WTC11 (cell line): Measurements from ENCODE around the gene UGT3A2. TPM values are rescaled to one million over a fixed set of nuclear protein-coding genes. Genes with fewer than 3 reads are reported as not detected.

Experiments
- ATAC-seq: fragments of 200-7000 bp; cut with Tn5 transposase; 2 replicates; pipeline ENCODE4 v1.10.0; 2021; ENCODE audit warnings: mild to moderate bottlenecking, moderate library complexity
- CTCF ChIA-PET: fragments of 300-600 bp; sonication (Branson Sonifier 250); formaldehyde crosslinking; loops from one replicate; lab custom pipeline; 2021; ENCODE audit warnings: antibody characterized with exemption; lab: Charles Lee
- POLR2A ChIA-PET: fragments of 350-600 bp; sonication (Branson Sonifier 250); formaldehyde crosslinking; loops from one replicate; lab custom pipeline; 2021; ENCODE audit warnings: antibody characterized with exemption; lab: Charles Lee
- DNase-seq: peaks from one replicate; pipeline ENCODE4 v3.0.0; 2021; ENCODE audit warnings: low spot score
- H3K27ac Mint-ChIP-seq: 2 replicates; pipeline ENCODE4 v1.8.0; 2021; ENCODE audit warnings: mixed read lengths
- H3K27me3 Mint-ChIP-seq: 2 replicates; pipeline ENCODE4 v1.8.0; 2021; ENCODE audit warnings: low read depth, mild to moderate bottlenecking, moderate library complexity, mixed read lengths
- H3K36me3 Mint-ChIP-seq: 2 replicates; pipeline ENCODE4 v1.8.0; 2021; ENCODE audit warnings: mixed read lengths
- H3K4me1 Mint-ChIP-seq: 2 replicates; pipeline ENCODE4 v1.8.0; 2022; ENCODE audit warnings: mixed read lengths
- H3K4me3 Mint-ChIP-seq: 2 replicates; pipeline ENCODE4 v1.8.0; 2021; ENCODE audit warnings: mild to moderate bottlenecking, moderate library complexity, mixed read lengths
- H3K9me3 Mint-ChIP-seq: 2 replicates; pipeline ENCODE4 v1.8.0; 2021; ENCODE audit warnings: mixed read lengths
- CDX4 ChIP-seq: fragments of 250-450 bp; sonication (Bioruptor Pico); IDR thresholded peaks from 2 replicates; pipeline ENCODE4 v1.9.0; 2021; ENCODE audit warnings: moderate library complexity, mild to moderate bottlenecking, inconsistent platforms, borderline replicate concordance
- CTCF ChIP-seq: fragments of 200-600 bp; IDR thresholded peaks from 2 replicates; pipeline ENCODE4 v1.8.0; 2022; ENCODE audit warnings: antibody characterized with exemption
- E2F1 ChIP-seq: sonication (generic); formaldehyde crosslinking; IDR thresholded peaks from 2 replicates; pipeline ENCODE4 v1.8.0; 2022; ENCODE audit warnings: mild to moderate bottlenecking, missing genetic modification reagents
- ERG ChIP-seq: fragments of 250-450 bp; sonication (Bioruptor Pico); IDR thresholded peaks from 2 replicates; pipeline ENCODE4 v1.8.0; 2021; ENCODE audit warnings: mild to moderate bottlenecking
- ETV6 ChIP-seq: sonication (generic); formaldehyde crosslinking; IDR thresholded peaks from 2 replicates; pipeline ENCODE4 v1.8.1; 2022; ENCODE audit warnings: mild to moderate bottlenecking, missing genetic modification reagents
- FOXP4 ChIP-seq: sonication (generic); formaldehyde crosslinking; IDR thresholded peaks from 2 replicates; pipeline ENCODE4 v1.8.0; 2022; ENCODE audit warnings: mild to moderate bottlenecking, missing genetic modification reagents
- MXD4 ChIP-seq: fragments of 250-450 bp; sonication (Bioruptor Pico); IDR thresholded peaks from 2 replicates; pipeline ENCODE4 v1.8.0; 2021; ENCODE audit warnings: mild to moderate bottlenecking, moderate library complexity, borderline replicate concordance
- RELA ChIP-seq: sonication (generic); formaldehyde crosslinking; IDR thresholded peaks from 2 replicates; pipeline ENCODE4 v1.8.1; 2022; ENCODE audit warnings: missing genetic modification reagents, mild to moderate bottlenecking, borderline replicate concordance
- TEAD1 ChIP-seq: sonication (generic); formaldehyde crosslinking; IDR thresholded peaks from 2 replicates; pipeline ENCODE4 v1.8.0; 2022; ENCODE audit warnings: mild to moderate bottlenecking, missing genetic modification reagents
- TP53 ChIP-seq: sonication (generic); formaldehyde crosslinking; IDR thresholded peaks from 2 replicates; pipeline ENCODE4 v1.8.1; 2023; ENCODE audit warnings: mild to moderate bottlenecking, missing genetic modification reagents
- ZBTB43 ChIP-seq: sonication (generic); formaldehyde crosslinking; IDR thresholded peaks from 2 replicates; pipeline ENCODE4 v1.8.1; 2023; ENCODE audit warnings: mild to moderate bottlenecking, missing genetic modification reagents
- ZNF138 ChIP-seq: sonication (generic); formaldehyde crosslinking; conservative IDR thresholded peaks from 2 replicates; pipeline ENCODE4 v1.8.1; 2022; ENCODE audit warnings: mild to moderate bottlenecking, moderate library complexity, missing genetic modification reagents
- ZNF232 ChIP-seq: sonication (generic); formaldehyde crosslinking; IDR thresholded peaks from 2 replicates; pipeline ENCODE4 v1.8.0; 2022; ENCODE audit warnings: mild to moderate bottlenecking, missing genetic modification reagents
- ZNF423 ChIP-seq: fragments of 250-450 bp; sonication (Bioruptor Pico); IDR thresholded peaks from 2 replicates; pipeline ENCODE4 v2.1.2; 2022; ENCODE audit warnings: mild to moderate bottlenecking, moderate library complexity
- ZNF425 ChIP-seq: fragments of 250-450 bp; sonication (Bioruptor Pico); conservative IDR thresholded peaks from 2 replicates; pipeline ENCODE4 v1.9.0; 2021; ENCODE audit warnings: mild to moderate bottlenecking
- total RNA-seq: library from RNA; stranded (reverse); gene quantifications from 3 replicates; pipeline ENCODE4 v1.2.3, GENCODE V29; 2021

Gene UGT3A2
- total RNA-seq, 1 experiment from 2014 or later: 13.6 TPM

- TF ChIP-seq CDX4 (CRISPR knock-in tag): no peak
- TF ChIP-seq, all 79 proteins: peak for 0
- H3K27me3 Mint-ChIP-seq: 0 out of 2 replicates have a peak, but pooled peaks cover 1% of the 10 kb centered on the region
- POLR2A ChIA-PET: interaction anchor here (1.1 to 1.7 kb wide), 2 partner anchors 11 to 13 kb away, joined by 3 read pairs; no protein-coding TSS in a partner anchor
- peak overlapping the region; percentile 74 for H3K27ac Mint-ChIP-seq
- peaks cover 22% of the 10 kb centered on the region for H3K9me3 Mint-ChIP-seq
- DNase-seq: peak; percentile 56
- peak; percentile 95 for ATAC-seq
- H3K4me3 Mint-ChIP-seq: no peak overlapping the region
- peaks cover 4% of the 10 kb centered on the region; the same call in 1 of the 2 replicates for H3K4me1 Mint-ChIP-seq
- H3K36me3 Mint-ChIP-seq: no peaks in the 10 kb centered on the region; the same call in 1 of the 2 replicates
- CTCF ChIA-PET: interaction anchor here (0.7 to 4.1 kb wide), 10 partner anchors 9 to 416 kb away, joined by 3 to 86 read pairs (median 6); partner anchors contain the start of genes LMBRD2, SKP2 and UGT3A2
These were observed 23.3 kb upstream of the UGT3A2 start for GRCh38 chr5:36089989-36090388.

GRCh38 chr5:36079200-36079781 lies 12.6 kb upstream of the UGT3A2 start:
- peak; percentile 99 for ATAC-seq
- Mint-ChIP-seq H3K36me3 (no peaks in the 10 kb centered on the region; the same call in 1 of the 2 replicates), H3K27me3 (no peaks in the 10 kb centered on the region; the same call in 1 of the 2 replicates)
- peak; percentile 31 for DNase-seq
- ChIA-PET CTCF (interaction anchor here (0.6 to 2.2 kb wide), 53 partner anchors 8 to 617 kb away, joined by 3 to 86 read pairs (median 4); partner anchors contain the start of genes LMBRD2, NADK2, SKP2 and UGT3A2), POLR2A (interaction anchor here (0.9 to 1.3 kb wide), 4 partner anchors 11 to 162 kb away, joined by 3 to 6 read pairs (median 4); partner anchors contain the start of genes LMBRD2, NADK2 and SKP2)
- TF ChIP-seq CTCF (peak; percentile 64), MXD4 (CRISPR knock-in tag) (no peak), ETV6 (CRISPR knock-in tag) (0 out of 2 replicates have a peak, but pooled peaks have one; percentile 21)
- TF ChIP-seq, all 79 proteins: peak for 2
- Mint-ChIP-seq H3K9me3 (peaks cover 10% of the 10 kb centered on the region), H3K4me3 (peak overlapping the region; percentile 38), H3K4me1 (peaks cover 20% of the 10 kb centered on the region), H3K27ac (peak overlapping the region; percentile 24)

- no peak for DNase-seq
- POLR2A ChIA-PET: interaction anchor here (1.0 to 1.1 kb wide), 2 partner anchors 11 to 74 kb away, joined by 3 to 6 read pairs; partner anchors contain the start of genes LMBRD2 and SKP2
- H3K36me3 Mint-ChIP-seq: no peaks in the 10 kb centered on the region
- TF ChIP-seq ZNF232 (CRISPR knock-in tag): no peak
- no peak for TF ChIP-seq RELA (CRISPR knock-in tag)
- no peak for TF ChIP-seq E2F1 (CRISPR knock-in tag)
- TF ChIP-seq ERG (CRISPR knock-in tag): no peak
- TF ChIP-seq ZNF425 (CRISPR knock-in tag): no peak
- no peak for TF ChIP-seq ZBTB43 (CRISPR knock-in tag)
- TF ChIP-seq FOXP4: no peak
- no peak for TF ChIP-seq TP53 (CRISPR knock-in tag)
- no peak for TF ChIP-seq ZNF423
- no peak for TF ChIP-seq TEAD1
- TF ChIP-seq ZNF138 (CRISPR knock-in tag): no peak
These were observed 11.7 kb upstream of the UGT3A2 start for GRCh38 chr5:36078430-36078829.

More at GRCh38 chr5:36078430-36078829, 11.7 kb upstream of the UGT3A2 start:
- no peak for ATAC-seq
- H3K9me3 Mint-ChIP-seq: peaks cover 1% of the 10 kb centered on the region
- peaks cover 29% of the 10 kb centered on the region for H3K4me1 Mint-ChIP-seq
- CTCF ChIA-PET: interaction anchor here (0.6 to 2.2 kb wide), 48 partner anchors 7 to 618 kb away, joined by 3 to 86 read pairs (median 4); partner anchors contain the start of genes LMBRD2, NADK2, SKP2 and UGT3A2
- H3K27me3 Mint-ChIP-seq: no peaks in the 10 kb centered on the region
- no peak overlapping the region for H3K27ac Mint-ChIP-seq
- H3K4me3 Mint-ChIP-seq: no peak overlapping the region
